Small intestine (tissue), 7 donors: ENCODE results near the gene PEX14. TPM values are rescaled to one million over a fixed set of nuclear protein-coding genes. Genes with fewer than 3 reads are reported as not detected.

ENCODE experiments used
- DNase-seq, 2 donors: peaks; one replicate each; pipeline versions ENCODE4 v3.0.0 to v3.0.0-alpha.2; 2013
- FAIRE-seq: peaks from 2 replicates; lab custom pipeline; 2012; peaks lifted over from hg19 to GRCh38; lab: Jason Lieb, UNC
- H3K27ac ChIP-seq, 3 donors: one replicate each; pipeline ENCODE4 v1.5.1; 2013; ENCODE audit warnings: low read length in 2 of 3, mild to moderate bottlenecking in 2 of 3, control low read depth in 1 of 3, inconsistent platforms in 1 of 3, low read depth in 1 of 3, moderate library complexity in 1 of 3
- H3K27me3 ChIP-seq, 3 donors: one replicate each; pipeline ENCODE4 v1.6.1; 2013; ENCODE audit warnings: low read length in 3 of 3, inconsistent platforms in 1 of 3; ENCODE audit not compliant: control insufficient read depth in 3 of 3, insufficient read depth in 3 of 3
- H3K36me3 ChIP-seq, 3 donors: one replicate each; pipeline ENCODE4 v1.6.1; 2013; ENCODE audit warnings: low read length in 3 of 3, inconsistent platforms in 1 of 3, low read depth in 1 of 3, mild to moderate bottlenecking in 1 of 3, moderate library complexity in 1 of 3; ENCODE audit not compliant: control insufficient read depth in 3 of 3, insufficient read depth in 2 of 3
- H3K4me1 ChIP-seq, 3 donors: one replicate each; pipeline ENCODE4 v1.6.1; 2013; ENCODE audit warnings: low read length in 2 of 3, inconsistent platforms in 1 of 3, low read depth in 1 of 3, mild to moderate bottlenecking in 1 of 3, moderate library complexity in 1 of 3; ENCODE audit not compliant: control insufficient read depth in 3 of 3, insufficient read depth in 2 of 3
- H3K4me3 ChIP-seq, 3 donors: one replicate each; pipeline ENCODE4 v1.5.1; 2013; ENCODE audit warnings: low read length in 3 of 3, control low read depth in 1 of 3, inconsistent platforms in 1 of 3, low read depth in 1 of 3, mild to moderate bottlenecking in 1 of 3, moderate library complexity in 1 of 3
- H3K9me3 ChIP-seq, 2 donors: one replicate each; pipeline ENCODE4 v1.6.1; 2013; ENCODE audit warnings: low read depth in 1 of 2, low read length in 1 of 2; ENCODE audit not compliant: control insufficient read depth in 2 of 2, insufficient read depth in 1 of 2
- WGBS, 3 donors: extraction: QIAGEN DNeasy Blood & Tissue Kit; methylation state at CpG; one replicate each; pipeline ENCODE4 v1.1.7; 2013; 5-methylcytosine and 5-hydroxymethylcytosine counted together
- polyA plus RNA-seq, 4 donors: library from polyadenylated mRNA; stranded (reverse) in 3 of 4; unstranded in 1 of 4; fragments of 200-250 nt in 3 of 4; fragments of 120-200 nt in 1 of 4; gene quantifications; one replicate each; pipeline versions ENCODE4 v1.2.1 to v1.2.3, GENCODE V29; 2013
- donor health status: healthy with polysubstance abuse.
- donor health status: control.
- donor health status: control.
- donor health status: Bipolar disorder and iron deficiency.
- donor health status: healthy.

The PEX14 gene
- polyA plus RNA-seq, 4 donors = 15.9 to 26.9 (median 24.7) TPM

GRCh38 chr1:10659646-10660540 is 185.1 kb downstream of the PEX14 start:
- Histone ChIP-seq H3K36me3 (peaks cover 0 to 83% (median 16%) of the 10 kb centered on the region in 3 donors), H3K4me1 (peaks cover 0 to 17% (median 0%) of the 10 kb centered on the region in 3 donors), H3K4me3 (no peak overlapping the region), H3K9me3 (no peaks in the 10 kb centered on the region), H3K27me3 (no peaks in the 10 kb centered on the region), H3K27ac (no peak overlapping the region)
- WGBS, 3 donors = 89 to 92% (median 89%) methylated on average over 49 to 52 of the region's 52 CpGs
- FAIRE-seq (no peak), DNase-seq (no peak)

DNA sequence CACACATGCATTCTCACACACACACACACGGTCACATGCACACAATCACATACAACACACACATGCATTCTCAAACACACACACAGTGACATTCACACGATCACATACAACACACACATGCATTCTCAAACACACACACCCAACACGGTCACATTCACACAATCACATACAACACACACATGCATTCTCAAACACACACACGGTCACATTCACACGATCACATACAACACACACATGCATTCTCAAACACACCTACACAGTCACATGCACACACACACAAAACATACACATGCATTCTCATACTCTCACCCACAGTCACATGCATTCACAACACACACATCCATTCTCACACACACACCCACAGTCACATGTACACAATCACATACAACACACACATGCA is 186.7 kb downstream of the PEX14 start:
- Histone ChIP-seq H3K36me3 (peaks cover 0 to 83% (median 24%) of the 10 kb centered on the region in 3 donors), H3K27me3 (no peaks in the 10 kb centered on the region), H3K9me3 (no peaks in the 10 kb centered on the region), H3K27ac (no peak overlapping the region), H3K4me1 (peaks cover 0 to 17% (median 0%) of the 10 kb centered on the region in 3 donors), H3K4me3 (no peak overlapping the region)
- DNase-seq (no peak), FAIRE-seq (no peak)
- WGBS, 3 donors = 94 to 96% (median 95%) methylated on average over 5 of the region's 5 CpGs

- no peaks in the 10 kb centered on the region for H3K27me3 ChIP-seq
- FAIRE-seq (no peak), DNase-seq (no peak)
- no peaks in the 10 kb centered on the region for H3K9me3 ChIP-seq
- WGBS, 3 donors = 96 to 98% (median 96%) methylated on average over 8 of the region's 8 CpGs
- H3K36me3 ChIP-seq = peaks cover 0 to 83% (median 24%) of the 10 kb centered on the region in 3 donors
- H3K4me3 ChIP-seq = no peak overlapping the region
- H3K27ac ChIP-seq = no peak overlapping the region
- peaks cover 0 to 19% (median 0%) of the 10 kb centered on the region in 3 donors for H3K4me1 ChIP-seq
Measured at GRCh38 chr1:10662090-10662688, 187.4 kb downstream of the PEX14 start.

DNA sequence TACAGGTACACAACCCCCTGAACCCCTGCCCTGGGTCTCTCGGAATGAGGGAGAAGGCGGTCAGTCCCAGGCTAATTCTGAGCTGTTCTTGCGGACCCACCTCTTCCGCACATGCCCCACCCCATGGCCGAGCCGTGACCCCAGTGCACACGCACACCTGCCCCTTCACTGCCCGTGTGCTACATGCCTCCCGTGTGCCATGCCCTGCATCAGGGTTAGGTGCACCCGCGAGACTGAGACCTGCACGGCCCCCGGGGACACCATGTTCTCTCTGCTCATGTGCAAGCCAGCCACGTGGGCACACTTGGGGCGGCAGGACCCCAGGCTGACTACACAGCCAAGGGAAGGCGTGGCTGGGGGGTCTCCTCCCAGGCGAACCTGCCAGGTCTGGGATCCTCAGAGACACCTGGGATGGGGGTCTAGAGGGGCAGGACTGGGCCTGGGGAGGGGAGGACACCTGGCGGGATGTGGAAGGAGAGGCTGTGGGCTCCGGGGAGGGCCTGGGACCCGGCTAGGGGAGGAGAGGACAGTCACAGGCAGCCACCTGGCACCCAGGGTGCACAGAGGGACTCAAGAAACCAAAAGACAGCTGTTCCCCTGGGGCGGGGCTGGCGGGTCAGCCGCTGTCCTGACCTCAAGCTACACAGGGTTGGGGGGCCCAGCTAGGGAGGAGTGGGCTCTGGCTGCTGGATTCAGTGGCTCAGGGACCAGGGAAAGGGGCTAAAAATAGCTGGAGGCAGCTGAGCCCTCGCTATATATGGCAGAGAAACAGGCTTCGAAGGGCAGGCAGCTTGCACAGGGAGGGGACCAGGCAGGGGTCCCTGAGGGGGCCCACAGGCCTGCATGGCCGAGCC is 188.3 kb downstream of the PEX14 start:
- H3K27ac ChIP-seq = peak overlapping the region in 1 of 3 donors; percentile 21
- FAIRE-seq (no peak), DNase-seq (no peak)
- no peaks in the 10 kb centered on the region for H3K9me3 ChIP-seq
- no peak overlapping the region for H3K4me3 ChIP-seq
- H3K4me1 ChIP-seq = peaks cover 0 to 23% (median 0%) of the 10 kb centered on the region in 3 donors
- peaks cover 0 to 81% (median 23%) of the 10 kb centered on the region in 3 donors for H3K36me3 ChIP-seq
- 74 to 88% (median 86%) methylated on average over 26 of the region's 26 CpGs for WGBS, 3 donors
- H3K27me3 ChIP-seq = no peaks in the 10 kb centered on the region

GRCh38 chr1:10663678-10664035 is 188.9 kb downstream of the PEX14 start:
- no peak overlapping the region for H3K4me3 ChIP-seq
- H3K9me3 ChIP-seq = no peaks in the 10 kb centered on the region
- no peaks in the 10 kb centered on the region for H3K27me3 ChIP-seq
- DNase-seq = peak in 1 of 2 donors; percentile 69
- 60 to 86% (median 67%) methylated on average over 13 to 15 of the region's 15 CpGs for WGBS, 3 donors
- peaks cover 0 to 29% (median 0%) of the 10 kb centered on the region in 3 donors for H3K4me1 ChIP-seq
- no peak for FAIRE-seq
- peaks cover 2 to 80% (median 22%) of the 10 kb centered on the region in 3 donors for H3K36me3 ChIP-seq
- H3K27ac ChIP-seq = peak overlapping the region in 1 of 3 donors; percentile 38

GRCh38 chr1:10664251-10664650 is 189.5 kb downstream of the PEX14 start:
- no peak overlapping the region for H3K4me3 ChIP-seq
- no peaks in the 10 kb centered on the region for H3K27me3 ChIP-seq
- WGBS, 3 donors = 71 to 89% (median 85%) methylated on average over 15 of the region's 15 CpGs
- H3K9me3 ChIP-seq = no peaks in the 10 kb centered on the region
- peaks cover 2 to 80% (median 22%) of the 10 kb centered on the region in 3 donors for H3K36me3 ChIP-seq
- peaks cover 0 to 33% (median 0%) of the 10 kb centered on the region in 3 donors for H3K4me1 ChIP-seq
- DNase-seq = no peak
- no peak for FAIRE-seq
- peak overlapping the region in 1 of 3 donors; percentile 38 for H3K27ac ChIP-seq

DNA sequence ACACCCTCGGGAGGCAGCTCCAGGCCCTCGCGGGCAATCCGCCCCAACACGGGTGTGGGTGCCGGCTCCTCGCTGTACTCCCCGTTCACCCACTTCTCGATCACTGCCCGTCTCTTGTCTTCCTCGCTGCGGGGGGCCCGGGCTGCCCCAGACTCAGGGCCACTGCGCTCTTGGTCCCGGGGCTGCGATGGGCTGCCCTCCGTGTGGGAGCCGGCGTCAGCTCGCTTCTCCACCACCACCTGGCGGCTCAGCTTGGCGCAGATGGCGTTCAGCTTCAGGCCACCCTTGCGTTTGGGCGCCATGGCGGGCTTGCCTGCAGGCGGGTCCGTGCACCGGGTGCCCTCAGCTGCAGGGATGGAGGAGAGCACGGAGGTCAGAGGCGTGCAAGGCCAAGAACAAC is 190.5 kb downstream of the PEX14 start:
- H3K4me3 ChIP-seq = no peak overlapping the region
- H3K4me1 ChIP-seq = peaks cover 0 to 33% (median 0%) of the 10 kb centered on the region in 3 donors
- H3K9me3 ChIP-seq = no peaks in the 10 kb centered on the region
- peaks cover 2 to 77% (median 19%) of the 10 kb centered on the region in 3 donors for H3K36me3 ChIP-seq
- FAIRE-seq (no peak), DNase-seq (no peak)
- no peak overlapping the region for H3K27ac ChIP-seq
- WGBS, 3 donors = 94 to 96% (median 95%) methylated on average over 30 to 31 of the region's 31 CpGs
- no peaks in the 10 kb centered on the region for H3K27me3 ChIP-seq
